Lower leg skin (tissue), 3 donors: ENCODE data around the gene SETMAR.

Experiments
- POLR2A ChIP-seq, 2 donors: fragments of 450-650 bp; IDR thresholded peaks; one replicate each; pipeline ENCODE4 v1.6.1; 2016 to 2017; ENCODE audit warnings: antibody characterized with exemption in 2 of 2, mild to moderate bottlenecking in 1 of 2, moderate library complexity in 1 of 2
- TF ChIP-seq, protein P1 (sequence below), 3 donors: fragments of 450-650 bp; IDR thresholded peaks; one replicate each; pipeline ENCODE4 v1.5.1; 2016; ENCODE audit warnings: antibody characterized with exemption in 3 of 3, mild to moderate bottlenecking in 3 of 3, moderate library complexity in 2 of 3

DNA sequence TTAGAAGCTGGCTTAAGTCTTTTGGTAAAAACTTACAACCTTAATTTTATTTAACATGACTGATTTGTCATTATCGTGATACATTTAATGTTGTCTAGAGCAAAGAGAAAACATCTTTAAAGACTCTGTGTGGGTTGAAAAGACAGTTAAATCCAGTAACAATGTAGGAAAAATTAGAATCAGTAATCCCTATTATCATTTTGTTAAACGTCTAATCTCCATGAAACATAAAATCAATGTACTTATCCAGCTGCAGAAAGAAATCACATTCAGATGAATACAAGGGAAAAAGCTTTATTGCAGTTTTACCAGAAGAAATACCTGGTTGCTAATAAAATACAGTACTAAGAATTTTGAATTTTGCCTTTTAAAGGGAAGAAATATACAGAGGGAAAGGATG, 21.2 kb upstream of the SETMAR start:
- TF ChIP-seq POLR2A (IDR thresholded peaks at IDR 0.05) = no peak
- TF ChIP-seq, protein P1, sequence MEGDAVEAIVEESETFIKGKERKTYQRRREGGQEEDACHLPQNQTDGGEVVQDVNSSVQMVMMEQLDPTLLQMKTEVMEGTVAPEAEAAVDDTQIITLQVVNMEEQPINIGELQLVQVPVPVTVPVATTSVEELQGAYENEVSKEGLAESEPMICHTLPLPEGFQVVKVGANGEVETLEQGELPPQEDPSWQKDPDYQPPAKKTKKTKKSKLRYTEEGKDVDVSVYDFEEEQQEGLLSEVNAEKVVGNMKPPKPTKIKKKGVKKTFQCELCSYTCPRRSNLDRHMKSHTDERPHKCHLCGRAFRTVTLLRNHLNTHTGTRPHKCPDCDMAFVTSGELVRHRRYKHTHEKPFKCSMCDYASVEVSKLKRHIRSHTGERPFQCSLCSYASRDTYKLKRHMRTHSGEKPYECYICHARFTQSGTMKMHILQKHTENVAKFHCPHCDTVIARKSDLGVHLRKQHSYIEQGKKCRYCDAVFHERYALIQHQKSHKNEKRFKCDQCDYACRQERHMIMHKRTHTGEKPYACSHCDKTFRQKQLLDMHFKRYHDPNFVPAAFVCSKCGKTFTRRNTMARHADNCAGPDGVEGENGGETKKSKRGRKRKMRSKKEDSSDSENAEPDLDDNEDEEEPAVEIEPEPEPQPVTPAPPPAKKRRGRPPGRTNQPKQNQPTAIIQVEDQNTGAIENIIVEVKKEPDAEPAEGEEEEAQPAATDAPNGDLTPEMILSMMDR (IDR thresholded peaks at IDR 0.05) = no peak
